ENCODE results near the gene BEND5.

Gene BEND5

GRCh38 chr1:48678710-48679505 lies 97.8 kb downstream of the BEND5 start:
- DNase-seq: no peak

Data from midbrain (tissue), 1 donor.